SU-DHL-6 (cell line): ENCODE measurements around the gene MYOD1.

Source experiments
- CTCF ChIP-seq: fragments of 200-600 bp; sonication (generic); IDR thresholded peaks from one replicate; pipeline ENCODE4 v1.5.1; 2017; ENCODE audit warnings: antibody characterized with exemption, mild to moderate bottlenecking, low read length, moderate library complexity; ENCODE audit not compliant: insufficient read depth, poor library complexity, severe bottlenecking
- EZH2phosphoT487 ChIP-seq: fragments of 200-600 bp; sonication (generic), shearing (Covaris generic); conservative IDR thresholded peaks from 2 replicates; pipeline ENCODE4 v1.6.1; 2018; ENCODE audit warnings: mild to moderate bottlenecking, antibody characterized with exemption, low read length, moderate library complexity, mixed read lengths

GRCh38 chr11:17762309-17762974 lies 43.1 kb downstream of the MYOD1 start:
- no peak for TF ChIP-seq EZH2phosphoT487
- TF ChIP-seq CTCF, result no peak
